HG03159 (cell line): ENCODE measurements around the gene ITGB8.
A peak's percentile ranks its signal among the peaks of the same experiment; 100 is the strongest.

ENCODE experiments used
- ATAC-seq: cut with Tn5 transposase; IDR thresholded peaks from one replicate; pipeline ENCODE4 v1.9.1; 2021; ENCODE audit warnings: mild to moderate bottlenecking, moderate library complexity; ENCODE audit not compliant: unreplicated experiment

Gene ITGB8

GRCh38 chr7:20364571-20365196 lies 34.0 kb downstream of the ITGB8 start:
- ATAC-seq, result no peak

- no peak for ATAC-seq
Observed at GRCh38 chr7:20365486-20365885, 34.8 kb downstream of the ITGB8 start.

DNA sequence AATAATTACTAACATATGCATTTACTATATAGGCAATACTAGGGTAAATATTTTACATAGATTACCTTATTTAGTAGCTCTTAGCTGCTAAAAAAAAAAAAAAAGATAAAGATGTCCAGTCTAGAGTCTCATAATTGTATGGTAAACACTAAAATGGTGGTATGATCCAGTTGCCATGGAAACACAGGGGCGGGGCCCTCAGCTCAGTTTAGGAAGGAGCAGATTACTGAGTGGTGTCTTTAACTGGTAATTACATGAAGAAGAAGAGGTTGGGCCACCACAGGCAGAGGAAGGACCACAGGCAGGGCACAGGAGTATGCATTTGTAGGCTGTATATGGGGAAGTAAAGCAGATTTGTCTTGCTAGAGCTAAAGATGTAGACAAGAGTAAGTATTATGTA lies 43.7 kb downstream of the ITGB8 start:
- ATAC-seq, result no peak

DNA sequence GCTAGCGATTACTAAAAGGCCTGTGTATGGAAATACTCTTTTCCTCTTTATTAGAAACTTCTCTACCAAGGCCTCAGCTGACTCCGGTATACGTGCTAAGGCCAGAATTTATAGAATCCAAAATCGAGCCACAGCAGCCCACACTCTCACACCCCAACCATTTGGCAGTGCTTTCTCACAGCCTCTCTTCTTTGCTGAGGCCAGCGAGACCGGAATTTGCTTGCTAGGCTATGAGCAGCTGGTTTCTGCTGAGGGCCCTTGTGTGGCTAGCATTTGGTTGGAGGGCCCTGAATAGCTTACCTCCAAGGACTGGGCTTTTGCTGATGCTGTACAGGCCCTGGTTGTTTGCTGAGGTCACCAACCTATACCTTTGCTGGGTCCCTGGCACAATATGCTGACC lies 46.1 kb downstream of the ITGB8 start:
- ATAC-seq, result no peak

DNA sequence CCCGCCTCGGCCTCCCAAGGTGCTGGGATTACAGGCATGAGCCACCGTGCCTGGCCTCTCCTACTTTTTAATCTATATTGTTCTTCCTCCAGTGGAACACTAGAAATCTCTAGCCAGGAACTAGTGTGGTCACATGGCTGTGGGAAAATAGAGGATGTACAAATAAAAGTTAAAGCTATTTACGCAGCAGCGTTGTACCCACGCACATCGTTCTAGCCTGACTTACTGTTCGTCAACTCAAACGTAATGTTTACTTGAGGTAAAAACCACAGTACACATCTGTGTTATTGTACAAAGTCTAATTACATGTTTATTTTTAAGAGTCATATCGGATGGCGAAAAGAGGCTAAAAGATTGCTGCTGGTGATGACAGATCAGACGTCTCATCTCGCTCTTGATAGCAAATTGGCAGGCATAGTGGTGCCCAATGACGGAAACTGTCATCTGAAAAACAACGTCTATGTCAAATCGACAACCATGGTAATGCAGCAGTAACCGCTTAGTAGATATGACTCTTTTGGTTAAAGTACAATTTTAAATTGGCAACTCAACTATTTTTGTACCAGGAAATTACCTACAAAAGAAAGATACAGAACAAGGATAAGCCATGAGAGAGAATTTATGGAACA lies 50.8 kb downstream of the ITGB8 start:
- ATAC-seq, result no peak

- no peak for ATAC-seq
Observed at GRCh38 chr7:20383351-20383750, 52.7 kb downstream of the ITGB8 start.

- no peak for ATAC-seq
Observed at GRCh38 chr7:20385126-20385525, 54.4 kb downstream of the ITGB8 start.

DNA sequence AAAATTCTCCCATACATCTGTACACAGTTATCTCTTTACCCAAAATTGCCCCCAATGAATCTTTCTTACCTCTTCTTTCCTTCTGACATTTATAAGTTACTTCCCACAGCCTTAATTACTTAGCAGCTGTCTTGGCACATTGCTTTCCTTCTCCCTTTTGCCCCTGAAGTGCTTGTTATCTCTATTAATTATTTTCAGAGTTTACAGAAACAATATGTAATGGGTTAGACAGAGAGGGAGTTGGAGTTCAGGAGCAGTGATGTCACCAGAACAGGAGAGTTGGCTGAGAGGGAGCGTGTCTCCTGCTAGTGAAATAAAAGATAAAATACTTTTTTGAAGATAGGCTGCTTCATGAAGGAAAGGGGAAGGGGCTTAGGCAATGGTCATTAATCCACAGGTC lies 57.4 kb downstream of the ITGB8 start:
- ATAC-seq, result no peak

DNA sequence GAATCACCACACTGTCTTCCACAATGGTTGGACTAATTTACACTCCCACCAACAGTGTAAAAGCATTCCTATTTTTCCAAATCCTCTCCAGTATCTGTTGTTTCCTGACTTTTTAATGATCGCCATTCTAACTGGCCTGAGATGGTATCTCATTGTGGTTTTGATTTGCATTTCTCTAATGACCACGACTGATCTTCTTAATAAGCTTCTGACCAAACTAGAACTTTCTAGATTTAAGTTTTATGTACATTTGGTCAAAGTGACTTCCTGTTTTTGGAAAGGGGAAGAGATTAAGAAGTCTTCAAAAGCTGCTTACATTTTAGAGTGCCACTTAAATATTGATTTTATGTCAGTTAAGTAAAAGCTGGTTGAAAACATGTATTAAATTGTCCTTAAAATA lies 58.5 kb downstream of the ITGB8 start:
- ATAC-seq, result peak; percentile 61

- ATAC-seq, result no peak
Observed at GRCh38 chr7:20393021-20393610, 62.4 kb downstream of the ITGB8 start.

DNA sequence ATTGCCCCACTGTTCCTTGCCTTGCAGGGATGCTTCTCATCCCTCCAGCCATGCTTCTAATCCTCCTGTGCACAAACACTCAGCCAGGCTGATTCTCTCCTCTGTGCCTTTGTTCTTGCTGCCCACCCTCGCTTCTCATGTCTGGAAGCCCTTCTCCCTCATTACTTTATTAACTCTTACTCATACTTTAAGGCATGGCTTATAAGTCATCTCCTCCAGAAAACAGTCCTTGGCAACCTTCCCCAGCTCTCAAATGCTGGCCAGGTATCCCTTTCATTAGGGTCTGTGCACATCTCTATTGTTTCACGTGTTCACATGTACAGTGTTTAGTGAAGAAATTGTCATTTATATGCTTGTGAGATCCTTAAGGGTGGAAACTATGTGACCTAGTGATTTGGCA lies 62.9 kb downstream of the ITGB8 start:
- no peak for ATAC-seq

- ATAC-seq, result no peak
Observed at GRCh38 chr7:20394284-20394683, 63.6 kb downstream of the ITGB8 start.

GRCh38 chr7:20395104-20395503 lies 64.4 kb downstream of the ITGB8 start:
- ATAC-seq, result no peak

GRCh38 chr7:20395511-20395910 lies 64.8 kb downstream of the ITGB8 start:
- ATAC-seq, result peak; percentile 79

- ATAC-seq, result no peak
Observed at GRCh38 chr7:20399521-20399920, 68.8 kb downstream of the ITGB8 start.

DNA sequence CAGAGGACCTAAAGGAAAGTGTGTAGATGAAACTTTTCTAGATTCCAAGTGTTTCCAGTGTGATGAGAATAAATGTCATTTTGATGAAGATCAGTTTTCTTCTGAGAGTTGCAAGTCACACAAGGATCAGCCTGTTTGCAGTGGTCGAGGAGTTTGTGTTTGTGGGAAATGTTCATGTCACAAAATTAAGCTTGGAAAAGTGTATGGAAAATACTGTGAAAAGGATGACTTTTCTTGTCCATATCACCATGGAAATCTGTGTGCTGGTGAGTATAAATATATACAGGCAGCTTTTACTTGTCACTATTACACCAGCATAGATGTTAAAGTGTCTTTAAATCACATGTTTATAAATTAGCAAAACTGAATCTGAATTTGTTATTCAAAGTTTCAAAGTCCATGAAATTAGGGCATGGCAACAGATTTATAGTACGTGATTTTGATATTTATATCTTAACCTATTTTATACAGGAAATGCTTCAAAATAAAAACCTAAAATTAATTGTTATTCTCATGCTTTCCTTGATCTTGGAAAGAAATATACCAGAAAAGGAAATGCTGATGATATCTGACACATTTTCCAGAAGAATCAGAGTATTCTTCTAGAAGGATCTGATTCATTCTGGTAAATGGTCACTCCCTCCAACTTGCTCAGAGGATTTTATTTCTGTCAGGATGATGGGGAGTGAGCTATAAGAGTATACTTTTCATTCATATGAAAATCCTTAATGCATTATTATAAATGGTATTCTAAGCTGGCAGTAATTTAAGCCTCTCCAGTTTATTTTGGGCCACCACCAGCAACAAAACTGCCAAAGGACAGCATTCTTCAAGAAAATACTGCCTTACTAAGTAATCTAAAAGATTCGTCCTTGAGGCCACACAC lies 71.4 kb downstream of the ITGB8 start:
- no peak for ATAC-seq

GRCh38 chr7:20402747-20403230 lies 72.1 kb downstream of the ITGB8 start:
- ATAC-seq, result no peak

- ATAC-seq, result no peak
Observed at GRCh38 chr7:20403331-20403730, 72.6 kb downstream of the ITGB8 start.

GRCh38 chr7:20404320-20404719 lies 73.6 kb downstream of the ITGB8 start:
- ATAC-seq, result no peak

DNA sequence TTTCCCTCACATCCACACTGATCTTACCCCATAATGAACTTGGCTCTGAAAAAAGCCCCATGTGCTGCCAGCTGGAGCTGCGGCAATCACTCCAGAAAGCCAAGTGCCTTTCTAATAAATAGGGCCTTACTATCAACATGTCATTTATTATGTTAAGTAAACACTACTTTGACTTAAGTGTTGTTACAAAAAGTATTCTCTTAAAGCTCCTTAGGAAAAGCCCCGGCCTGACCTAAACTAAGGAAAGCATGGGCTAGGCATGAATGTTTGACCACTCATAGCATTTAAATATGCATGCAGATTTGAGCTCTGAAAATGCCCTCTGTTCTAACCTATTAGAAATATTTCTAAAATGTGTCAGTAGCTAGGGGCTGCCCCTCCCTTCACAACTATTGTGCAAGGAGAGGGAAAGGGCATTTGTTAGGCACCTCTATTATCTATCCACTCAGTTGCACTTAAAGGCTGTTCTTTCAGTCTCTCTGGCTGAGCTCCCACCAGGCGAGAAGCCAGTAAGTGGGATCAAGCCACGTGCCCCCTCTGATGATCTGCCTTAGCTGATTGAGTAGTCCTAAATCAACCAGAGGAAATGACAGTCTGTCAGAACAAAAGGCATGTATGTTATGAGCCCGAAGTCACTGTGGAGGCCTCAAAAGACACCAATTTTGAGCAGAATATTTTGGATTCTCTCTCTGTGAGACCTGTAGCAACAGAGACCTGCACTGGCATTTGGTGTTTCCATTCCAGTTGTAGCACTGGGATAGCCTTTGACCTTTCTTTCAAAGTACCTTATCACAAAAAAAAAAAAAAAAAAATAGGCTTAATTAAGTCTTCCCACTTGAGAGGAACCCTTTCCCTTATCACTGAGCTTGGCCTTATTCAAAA lies 77.1 kb downstream of the ITGB8 start:
- no peak for ATAC-seq

GRCh38 chr7:20408467-20408826 lies 77.7 kb downstream of the ITGB8 start:
- ATAC-seq, result no peak
